WTC11 (cell line): ENCODE results near the gene SHPK. TPM values are rescaled to one million over a fixed set of nuclear protein-coding genes. Genes with fewer than 3 reads are reported as not detected.

ENCODE experiments used
- ATAC-seq: fragments of 200-7000 bp; cut with Tn5 transposase; 2 replicates; pipeline ENCODE4 v1.10.0; 2021; ENCODE audit warnings: mild to moderate bottlenecking, moderate library complexity
- CTCF ChIA-PET: fragments of 300-600 bp; sonication (Branson Sonifier 250); formaldehyde crosslinking; loops from one replicate; lab custom pipeline; 2021; ENCODE audit warnings: antibody characterized with exemption; lab: Charles Lee
- POLR2A ChIA-PET: fragments of 350-600 bp; sonication (Branson Sonifier 250); formaldehyde crosslinking; loops from one replicate; lab custom pipeline; 2021; ENCODE audit warnings: antibody characterized with exemption; lab: Charles Lee
- DNase-seq: peaks from one replicate; pipeline ENCODE4 v3.0.0; 2021; ENCODE audit warnings: low spot score
- H3K27ac Mint-ChIP-seq: 2 replicates; pipeline ENCODE4 v1.8.0; 2021; ENCODE audit warnings: mixed read lengths
- H3K27me3 Mint-ChIP-seq: 2 replicates; pipeline ENCODE4 v1.8.0; 2021; ENCODE audit warnings: low read depth, mild to moderate bottlenecking, moderate library complexity, mixed read lengths
- H3K36me3 Mint-ChIP-seq: 2 replicates; pipeline ENCODE4 v1.8.0; 2021; ENCODE audit warnings: mixed read lengths
- H3K4me1 Mint-ChIP-seq: 2 replicates; pipeline ENCODE4 v1.8.0; 2022; ENCODE audit warnings: mixed read lengths
- H3K4me3 Mint-ChIP-seq: 2 replicates; pipeline ENCODE4 v1.8.0; 2021; ENCODE audit warnings: mild to moderate bottlenecking, moderate library complexity, mixed read lengths
- H3K9me3 Mint-ChIP-seq: 2 replicates; pipeline ENCODE4 v1.8.0; 2021; ENCODE audit warnings: mixed read lengths
- CDX4 ChIP-seq: fragments of 250-450 bp; sonication (Bioruptor Pico); IDR thresholded peaks from 2 replicates; pipeline ENCODE4 v1.9.0; 2021; ENCODE audit warnings: moderate library complexity, mild to moderate bottlenecking, inconsistent platforms, borderline replicate concordance
- CREM ChIP-seq: sonication (generic); formaldehyde crosslinking; IDR thresholded peaks from 2 replicates; pipeline ENCODE4 v1.8.1; 2022; ENCODE audit warnings: mild to moderate bottlenecking, missing genetic modification reagents, moderate library complexity
- ELF4 ChIP-seq: sonication (generic); formaldehyde crosslinking; IDR thresholded peaks from 2 replicates; pipeline ENCODE4 v1.8.1; 2022; ENCODE audit warnings: low read depth, mild to moderate bottlenecking, moderate library complexity, missing genetic modification reagents
- GABPB1 ChIP-seq: sonication (generic); formaldehyde crosslinking; IDR thresholded peaks from 2 replicates; pipeline ENCODE4 v1.8.1; 2023; ENCODE audit warnings: mild to moderate bottlenecking, missing genetic modification reagents
- HMGXB4 ChIP-seq: sonication (generic); formaldehyde crosslinking; IDR thresholded peaks from 2 replicates; pipeline ENCODE4 v1.8.1; 2023; ENCODE audit warnings: mild to moderate bottlenecking, moderate library complexity, missing genetic modification reagents
- MLX ChIP-seq: sonication (generic); formaldehyde crosslinking; IDR thresholded peaks from 2 replicates; pipeline ENCODE4 v1.8.1; 2023; ENCODE audit warnings: mild to moderate bottlenecking, missing genetic modification reagents, moderate library complexity
- MYBL2 ChIP-seq: sonication (generic); formaldehyde crosslinking; IDR thresholded peaks from 2 replicates; pipeline ENCODE4 v1.8.1; 2023; ENCODE audit warnings: mild to moderate bottlenecking, moderate library complexity, missing genetic modification reagents
- RELA ChIP-seq: sonication (generic); formaldehyde crosslinking; IDR thresholded peaks from 2 replicates; pipeline ENCODE4 v1.8.1; 2022; ENCODE audit warnings: missing genetic modification reagents, mild to moderate bottlenecking, borderline replicate concordance
- SP1 ChIP-seq: sonication (generic); formaldehyde crosslinking; conservative IDR thresholded peaks from 2 replicates; pipeline ENCODE4 v1.8.1; 2022; ENCODE audit warnings: missing genetic modification reagents
- USF1 ChIP-seq: sonication (generic); formaldehyde crosslinking; IDR thresholded peaks from 2 replicates; pipeline ENCODE4 v1.8.0; 2022; ENCODE audit warnings: mild to moderate bottlenecking, missing genetic modification reagents
- ZNF317 ChIP-seq: sonication (generic); formaldehyde crosslinking; IDR thresholded peaks from 2 replicates; pipeline ENCODE4 v1.8.1; 2023; ENCODE audit warnings: low read depth, mild to moderate bottlenecking, moderate library complexity, missing genetic modification reagents, borderline replicate concordance
- ZNF416 ChIP-seq: fragments of 250-450 bp; sonication (Bioruptor Pico); IDR thresholded peaks from 2 replicates; pipeline ENCODE4 v1.9.0; 2021; ENCODE audit warnings: mild to moderate bottlenecking, inconsistent platforms
- ZNF423 ChIP-seq: fragments of 250-450 bp; sonication (Bioruptor Pico); IDR thresholded peaks from 2 replicates; pipeline ENCODE4 v2.1.2; 2022; ENCODE audit warnings: mild to moderate bottlenecking, moderate library complexity
- total RNA-seq: library from RNA; stranded (reverse); gene quantifications from 3 replicates; pipeline ENCODE4 v1.2.3, GENCODE V29; 2021
- TF ChIP-seq, protein P1 (sequence below): fragments of 250-450 bp; sonication (Bioruptor Pico); IDR thresholded peaks from 2 replicates; pipeline ENCODE4 v1.8.0; 2021; ENCODE audit warnings: mild to moderate bottlenecking
- TF ChIP-seq, protein P2 (sequence below): sonication (generic); formaldehyde crosslinking; IDR thresholded peaks from 2 replicates; pipeline ENCODE4 v1.8.0; 2022; ENCODE audit warnings: mild to moderate bottlenecking, missing genetic modification reagents
- TF ChIP-seq, protein P3 (sequence below): sonication (generic); formaldehyde crosslinking; IDR thresholded peaks from 2 replicates; pipeline ENCODE4 v1.8.1; 2022; ENCODE audit warnings: low read depth, missing genetic modification reagents, borderline replicate concordance
- TF ChIP-seq, protein P4 (sequence below): sonication (generic); formaldehyde crosslinking; IDR thresholded peaks from 2 replicates; pipeline ENCODE4 v1.8.1; 2022; ENCODE audit warnings: mild to moderate bottlenecking, moderate library complexity, missing genetic modification reagents
- TF ChIP-seq, protein P5 (sequence below): sonication (generic); formaldehyde crosslinking; IDR thresholded peaks from 2 replicates; pipeline ENCODE4 v1.8.1; 2023; ENCODE audit warnings: mild to moderate bottlenecking, missing genetic modification reagents
- TF ChIP-seq, protein P6 (sequence below): sonication (generic); formaldehyde crosslinking; IDR thresholded peaks from 2 replicates; pipeline ENCODE4 v1.8.1; 2023; ENCODE audit warnings: mild to moderate bottlenecking, missing genetic modification reagents, borderline replicate concordance

SHPK gene
- total RNA-seq, 1 experiment from 2014 or later = 29.2 TPM

DNA sequence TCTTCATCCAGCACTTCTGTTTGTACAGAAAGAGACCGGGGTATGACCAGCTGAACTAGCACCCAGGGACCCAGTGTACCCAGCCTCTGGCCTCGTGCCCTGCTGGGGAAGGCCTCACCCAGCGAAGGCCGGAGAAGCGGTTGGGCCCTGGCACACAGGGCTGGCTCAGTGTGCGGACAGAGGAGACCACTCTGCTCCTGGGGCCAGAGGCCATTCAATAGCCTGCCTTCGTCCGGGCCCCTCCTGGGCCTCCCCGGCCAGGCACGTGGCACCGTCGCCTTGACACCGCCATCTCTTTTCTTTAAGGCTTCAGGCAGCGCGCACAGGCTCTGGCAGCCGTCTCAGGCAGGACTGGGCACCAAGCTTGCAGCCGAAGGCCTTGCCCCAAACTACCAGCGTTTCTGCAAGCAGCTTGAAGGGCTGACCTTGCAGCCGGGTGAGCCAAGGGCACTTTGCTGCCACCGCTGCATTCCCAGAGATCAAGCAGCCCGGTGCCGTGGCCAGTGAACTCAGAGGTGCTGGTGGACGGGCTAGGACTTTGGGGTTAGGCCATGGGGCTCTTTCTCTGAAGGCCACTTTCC lies 24.4 kb upstream of the SHPK start:
- DNase-seq (no peak), ATAC-seq (no peak)
- Mint-ChIP-seq H3K4me3 (no peak overlapping the region), H3K27me3 (no peaks in the 10 kb centered on the region), H3K4me1 (no peaks in the 10 kb centered on the region), H3K27ac (no peak overlapping the region), H3K9me3 (no peaks in the 10 kb centered on the region), H3K36me3 (peaks cover 11% of the 10 kb centered on the region; the same call in 1 of the 2 replicates)
- TF ChIP-seq, protein P1, sequence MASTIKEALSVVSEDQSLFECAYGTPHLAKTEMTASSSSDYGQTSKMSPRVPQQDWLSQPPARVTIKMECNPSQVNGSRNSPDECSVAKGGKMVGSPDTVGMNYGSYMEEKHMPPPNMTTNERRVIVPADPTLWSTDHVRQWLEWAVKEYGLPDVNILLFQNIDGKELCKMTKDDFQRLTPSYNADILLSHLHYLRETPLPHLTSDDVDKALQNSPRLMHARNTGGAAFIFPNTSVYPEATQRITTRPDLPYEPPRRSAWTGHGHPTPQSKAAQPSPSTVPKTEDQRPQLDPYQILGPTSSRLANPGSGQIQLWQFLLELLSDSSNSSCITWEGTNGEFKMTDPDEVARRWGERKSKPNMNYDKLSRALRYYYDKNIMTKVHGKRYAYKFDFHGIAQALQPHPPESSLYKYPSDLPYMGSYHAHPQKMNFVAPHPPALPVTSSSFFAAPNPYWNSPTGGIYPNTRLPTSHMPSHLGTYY (CRISPR knock-in tag) = no peak
- TF ChIP-seq, protein P2, sequence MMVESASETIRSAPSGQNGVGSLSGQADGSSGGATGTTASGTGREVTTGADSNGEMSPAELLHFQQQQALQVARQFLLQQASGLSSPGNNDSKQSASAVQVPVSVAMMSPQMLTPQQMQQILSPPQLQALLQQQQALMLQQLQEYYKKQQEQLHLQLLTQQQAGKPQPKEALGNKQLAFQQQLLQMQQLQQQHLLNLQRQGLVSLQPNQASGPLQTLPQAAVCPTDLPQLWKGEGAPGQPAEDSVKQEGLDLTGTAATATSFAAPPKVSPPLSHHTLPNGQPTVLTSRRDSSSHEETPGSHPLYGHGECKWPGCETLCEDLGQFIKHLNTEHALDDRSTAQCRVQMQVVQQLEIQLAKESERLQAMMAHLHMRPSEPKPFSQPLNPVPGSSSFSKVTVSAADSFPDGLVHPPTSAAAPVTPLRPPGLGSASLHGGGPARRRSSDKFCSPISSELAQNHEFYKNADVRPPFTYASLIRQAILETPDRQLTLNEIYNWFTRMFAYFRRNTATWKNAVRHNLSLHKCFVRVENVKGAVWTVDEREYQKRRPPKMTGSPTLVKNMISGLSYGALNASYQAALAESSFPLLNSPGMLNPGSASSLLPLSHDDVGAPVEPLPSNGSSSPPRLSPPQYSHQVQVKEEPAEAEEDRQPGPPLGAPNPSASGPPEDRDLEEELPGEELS (CRISPR knock-in tag) = no peak
- TF ChIP-seq ZNF423 (CRISPR knock-in tag) (no peak), GABPB1 (CRISPR knock-in tag) (no peak), RELA (no peak), ZNF317 (CRISPR knock-in tag) (no peak), CDX4 (no peak), MYBL2 (CRISPR knock-in tag) (no peak), SP1 (CRISPR knock-in tag) (no peak), ELF4 (no peak), USF1 (CRISPR knock-in tag) (no peak), CREM (no peak), ZNF416 (CRISPR knock-in tag) (no peak), HMGXB4 (CRISPR knock-in tag) (no peak), MLX (no peak)
- TF ChIP-seq, protein P3, sequence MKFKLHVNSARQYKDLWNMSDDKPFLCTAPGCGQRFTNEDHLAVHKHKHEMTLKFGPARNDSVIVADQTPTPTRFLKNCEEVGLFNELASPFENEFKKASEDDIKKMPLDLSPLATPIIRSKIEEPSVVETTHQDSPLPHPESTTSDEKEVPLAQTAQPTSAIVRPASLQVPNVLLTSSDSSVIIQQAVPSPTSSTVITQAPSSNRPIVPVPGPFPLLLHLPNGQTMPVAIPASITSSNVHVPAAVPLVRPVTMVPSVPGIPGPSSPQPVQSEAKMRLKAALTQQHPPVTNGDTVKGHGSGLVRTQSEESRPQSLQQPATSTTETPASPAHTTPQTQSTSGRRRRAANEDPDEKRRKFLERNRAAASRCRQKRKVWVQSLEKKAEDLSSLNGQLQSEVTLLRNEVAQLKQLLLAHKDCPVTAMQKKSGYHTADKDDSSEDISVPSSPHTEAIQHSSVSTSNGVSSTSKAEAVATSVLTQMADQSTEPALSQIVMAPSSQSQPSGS (CRISPR knock-in tag) = no peak
- TF ChIP-seq, protein P4, sequence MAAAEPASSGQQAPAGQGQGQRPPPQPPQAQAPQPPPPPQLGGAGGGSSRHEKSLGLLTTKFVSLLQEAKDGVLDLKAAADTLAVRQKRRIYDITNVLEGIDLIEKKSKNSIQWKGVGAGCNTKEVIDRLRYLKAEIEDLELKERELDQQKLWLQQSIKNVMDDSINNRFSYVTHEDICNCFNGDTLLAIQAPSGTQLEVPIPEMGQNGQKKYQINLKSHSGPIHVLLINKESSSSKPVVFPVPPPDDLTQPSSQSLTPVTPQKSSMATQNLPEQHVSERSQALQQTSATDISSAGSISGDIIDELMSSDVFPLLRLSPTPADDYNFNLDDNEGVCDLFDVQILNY (CRISPR knock-in tag) = no peak
- TF ChIP-seq, protein P5, sequence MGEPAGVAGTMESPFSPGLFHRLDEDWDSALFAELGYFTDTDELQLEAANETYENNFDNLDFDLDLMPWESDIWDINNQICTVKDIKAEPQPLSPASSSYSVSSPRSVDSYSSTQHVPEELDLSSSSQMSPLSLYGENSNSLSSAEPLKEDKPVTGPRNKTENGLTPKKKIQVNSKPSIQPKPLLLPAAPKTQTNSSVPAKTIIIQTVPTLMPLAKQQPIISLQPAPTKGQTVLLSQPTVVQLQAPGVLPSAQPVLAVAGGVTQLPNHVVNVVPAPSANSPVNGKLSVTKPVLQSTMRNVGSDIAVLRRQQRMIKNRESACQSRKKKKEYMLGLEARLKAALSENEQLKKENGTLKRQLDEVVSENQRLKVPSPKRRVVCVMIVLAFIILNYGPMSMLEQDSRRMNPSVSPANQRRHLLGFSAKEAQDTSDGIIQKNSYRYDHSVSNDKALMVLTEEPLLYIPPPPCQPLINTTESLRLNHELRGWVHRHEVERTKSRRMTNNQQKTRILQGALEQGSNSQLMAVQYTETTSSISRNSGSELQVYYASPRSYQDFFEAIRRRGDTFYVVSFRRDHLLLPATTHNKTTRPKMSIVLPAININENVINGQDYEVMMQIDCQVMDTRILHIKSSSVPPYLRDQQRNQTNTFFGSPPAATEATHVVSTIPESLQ (CRISPR knock-in tag) = no peak
- TF ChIP-seq, protein P6, sequence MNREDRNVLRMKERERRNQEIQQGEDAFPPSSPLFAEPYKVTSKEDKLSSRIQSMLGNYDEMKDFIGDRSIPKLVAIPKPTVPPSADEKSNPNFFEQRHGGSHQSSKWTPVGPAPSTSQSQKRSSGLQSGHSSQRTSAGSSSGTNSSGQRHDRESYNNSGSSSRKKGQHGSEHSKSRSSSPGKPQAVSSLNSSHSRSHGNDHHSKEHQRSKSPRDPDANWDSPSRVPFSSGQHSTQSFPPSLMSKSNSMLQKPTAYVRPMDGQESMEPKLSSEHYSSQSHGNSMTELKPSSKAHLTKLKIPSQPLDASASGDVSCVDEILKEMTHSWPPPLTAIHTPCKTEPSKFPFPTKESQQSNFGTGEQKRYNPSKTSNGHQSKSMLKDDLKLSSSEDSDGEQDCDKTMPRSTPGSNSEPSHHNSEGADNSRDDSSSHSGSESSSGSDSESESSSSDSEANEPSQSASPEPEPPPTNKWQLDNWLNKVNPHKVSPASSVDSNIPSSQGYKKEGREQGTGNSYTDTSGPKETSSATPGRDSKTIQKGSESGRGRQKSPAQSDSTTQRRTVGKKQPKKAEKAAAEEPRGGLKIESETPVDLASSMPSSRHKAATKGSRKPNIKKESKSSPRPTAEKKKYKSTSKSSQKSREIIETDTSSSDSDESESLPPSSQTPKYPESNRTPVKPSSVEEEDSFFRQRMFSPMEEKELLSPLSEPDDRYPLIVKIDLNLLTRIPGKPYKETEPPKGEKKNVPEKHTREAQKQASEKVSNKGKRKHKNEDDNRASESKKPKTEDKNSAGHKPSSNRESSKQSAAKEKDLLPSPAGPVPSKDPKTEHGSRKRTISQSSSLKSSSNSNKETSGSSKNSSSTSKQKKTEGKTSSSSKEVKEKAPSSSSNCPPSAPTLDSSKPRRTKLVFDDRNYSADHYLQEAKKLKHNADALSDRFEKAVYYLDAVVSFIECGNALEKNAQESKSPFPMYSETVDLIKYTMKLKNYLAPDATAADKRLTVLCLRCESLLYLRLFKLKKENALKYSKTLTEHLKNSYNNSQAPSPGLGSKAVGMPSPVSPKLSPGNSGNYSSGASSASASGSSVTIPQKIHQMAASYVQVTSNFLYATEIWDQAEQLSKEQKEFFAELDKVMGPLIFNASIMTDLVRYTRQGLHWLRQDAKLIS (CRISPR knock-in tag) = no peak
- CTCF ChIA-PET = interaction anchor here (0.8 kb wide), 1 partner anchor 78 kb away, joined by 4 read pairs; no protein-coding TSS in a partner anchor
- POLR2A ChIA-PET = interaction anchor here (0.6 kb wide), 1 partner anchor 532 kb away, joined by 5 read pairs; no protein-coding TSS in a partner anchor
